Measurements from ENCODE around the gene TMEM18.
"Not testable (repeated sequence)": the region's sequence is repeated elsewhere in the genome, so short reads cannot be mapped to it uniquely, and the experiment has no call there.

The TMEM18 gene

GRCh38 chr2:692767-693166, 15.6 kb upstream of the TMEM18 start:
- DNase-seq = no peak

- DNase-seq = no peak
Measured at GRCh38 chr2:691821-692761, 14.9 kb upstream of the TMEM18 start.

- DNase-seq = no peak
Measured at GRCh38 chr2:690799-691198, 13.6 kb upstream of the TMEM18 start.

GRCh38 chr2:689877-690510, 12.8 kb upstream of the TMEM18 start:
- DNase-seq = no peak

- no peak for DNase-seq
Measured at GRCh38 chr2:689237-689636, 12.0 kb upstream of the TMEM18 start.

- DNase-seq = no peak
Measured at GRCh38 chr2:688504-689076, 11.4 kb upstream of the TMEM18 start.

GRCh38 chr2:685421-685820, 8.2 kb upstream of the TMEM18 start:
- DNase-seq = no peak

GRCh38 chr2:684913-685312, 7.7 kb upstream of the TMEM18 start:
- DNase-seq = not testable (repeated sequence)

- no peak for DNase-seq
Measured at GRCh38 chr2:682226-682625, 5.0 kb upstream of the TMEM18 start.

- no peak for DNase-seq
Measured at GRCh38 chr2:681312-681711, 4.1 kb upstream of the TMEM18 start.

GRCh38 chr2:680496-680895, 3.3 kb upstream of the TMEM18 start:
- DNase-seq = no peak

- DNase-seq = no peak
Measured at GRCh38 chr2:678964-679363, 1.8 kb upstream of the TMEM18 start.

- no peak for DNase-seq
Measured at GRCh38 chr2:677959-678550, 849 bp upstream of the TMEM18 start.

GRCh38 chr2:676647-677055, 555 bp downstream of the TMEM18 start:
- DNase-seq = peak; percentile 94

- DNase-seq = peak; percentile 63
Measured at GRCh38 chr2:675982-676646, 1.1 kb downstream of the TMEM18 start.

GRCh38 chr2:675460-675859, 1.7 kb downstream of the TMEM18 start:
- no peak for DNase-seq

GRCh38 chr2:675051-675450, 2.2 kb downstream of the TMEM18 start:
- no peak for DNase-seq

GRCh38 chr2:674321-674985, 2.8 kb downstream of the TMEM18 start:
- no peak for DNase-seq

- DNase-seq = no peak
Measured at GRCh38 chr2:673615-674320, 3.4 kb downstream of the TMEM18 start.

GRCh38 chr2:673016-673415, 4.2 kb downstream of the TMEM18 start:
- DNase-seq = no peak

- no peak for DNase-seq
Measured at GRCh38 chr2:672606-672905, 4.7 kb downstream of the TMEM18 start.
